Adrenal gland (tissue), 5 donors: Measurements from ENCODE around the gene MYL6B.

ENCODE experiments used
- CTCF ChIP-seq, 6 experiments: fragments of 450-650 bp in 4 of 6; fragments of 200-600 bp in 2 of 6; sonication (generic) in 1 of 6; IDR thresholded peaks; 1 replicate in 5 of 6; 2 replicates in 1 of 6; pipeline versions ENCODE4 v1.5.1 to v1.8.0; 2016 to 2021; ENCODE audit warnings: antibody characterized with exemption in 6 of 6, mild to moderate bottlenecking in 2 of 6, moderate library complexity in 1 of 6
- POLR2A ChIP-seq, 2 donors: fragments of 450-650 bp; IDR thresholded peaks; one replicate each; pipeline ENCODE4 v1.6.1; 2017; ENCODE audit warnings: antibody characterized with exemption in 2 of 2, mild to moderate bottlenecking in 2 of 2, moderate library complexity in 1 of 2
- donor health status: DM: no; HTN: no; CAD: no.

GRCh38 chr12:56160193-56160763, 7.9 kb downstream of the MYL6B start:
- TF ChIP-seq CTCF (IDR thresholded peaks at IDR 0.05) (no peak), POLR2A (IDR thresholded peaks at IDR 0.05) (no peak)
